WTC11 (cell line): ENCODE results near the gene HOMER2. TPM values are rescaled to one million over a fixed set of nuclear protein-coding genes. Genes with fewer than 3 reads are reported as not detected.

Experiments used
- ATAC-seq: fragments of 200-7000 bp; cut with Tn5 transposase; 2 replicates; pipeline ENCODE4 v1.10.0; 2021; ENCODE audit warnings: mild to moderate bottlenecking, moderate library complexity
- CTCF ChIA-PET: fragments of 300-600 bp; sonication (Branson Sonifier 250); formaldehyde crosslinking; loops from one replicate; lab custom pipeline; 2021; ENCODE audit warnings: antibody characterized with exemption; lab: Charles Lee
- POLR2A ChIA-PET: fragments of 350-600 bp; sonication (Branson Sonifier 250); formaldehyde crosslinking; loops from one replicate; lab custom pipeline; 2021; ENCODE audit warnings: antibody characterized with exemption; lab: Charles Lee
- DNase-seq: peaks from one replicate; pipeline ENCODE4 v3.0.0; 2021; ENCODE audit warnings: low spot score
- H3K27ac Mint-ChIP-seq: 2 replicates; pipeline ENCODE4 v1.8.0; 2021; ENCODE audit warnings: mixed read lengths
- H3K27me3 Mint-ChIP-seq: 2 replicates; pipeline ENCODE4 v1.8.0; 2021; ENCODE audit warnings: low read depth, mild to moderate bottlenecking, moderate library complexity, mixed read lengths
- H3K36me3 Mint-ChIP-seq: 2 replicates; pipeline ENCODE4 v1.8.0; 2021; ENCODE audit warnings: mixed read lengths
- H3K4me1 Mint-ChIP-seq: 2 replicates; pipeline ENCODE4 v1.8.0; 2022; ENCODE audit warnings: mixed read lengths
- H3K4me3 Mint-ChIP-seq: 2 replicates; pipeline ENCODE4 v1.8.0; 2021; ENCODE audit warnings: mild to moderate bottlenecking, moderate library complexity, mixed read lengths
- H3K9me3 Mint-ChIP-seq: 2 replicates; pipeline ENCODE4 v1.8.0; 2021; ENCODE audit warnings: mixed read lengths
- CREB1 ChIP-seq: sonication (generic); formaldehyde crosslinking; IDR thresholded peaks from 2 replicates; pipeline ENCODE4 v1.8.0; 2023; ENCODE audit warnings: mild to moderate bottlenecking, missing genetic modification reagents
- CREM ChIP-seq: sonication (generic); formaldehyde crosslinking; IDR thresholded peaks from 2 replicates; pipeline ENCODE4 v1.8.1; 2022; ENCODE audit warnings: mild to moderate bottlenecking, missing genetic modification reagents, moderate library complexity
- ESRRA ChIP-seq: sonication (generic); formaldehyde crosslinking; IDR thresholded peaks from 2 replicates; pipeline ENCODE4 v1.8.1; 2022; ENCODE audit warnings: mild to moderate bottlenecking, missing genetic modification reagents, borderline replicate concordance
- FOXP1 ChIP-seq: sonication (generic); formaldehyde crosslinking; IDR thresholded peaks from 2 replicates; pipeline ENCODE4 v1.8.0; 2022; ENCODE audit warnings: missing genetic modification reagents, mild to moderate bottlenecking, moderate library complexity, borderline replicate concordance
- JAZF1 ChIP-seq: fragments of 250-450 bp; sonication (Bioruptor Pico); IDR thresholded peaks from 2 replicates; pipeline ENCODE4 v1.9.0; 2021; ENCODE audit warnings: moderate library complexity, mild to moderate bottlenecking, inconsistent platforms
- JUN ChIP-seq: sonication (generic); formaldehyde crosslinking; IDR thresholded peaks from 2 replicates; pipeline ENCODE4 v1.8.0; 2023; ENCODE audit warnings: mild to moderate bottlenecking, missing genetic modification reagents
- MXD4 ChIP-seq: fragments of 250-450 bp; sonication (Bioruptor Pico); IDR thresholded peaks from 2 replicates; pipeline ENCODE4 v1.8.0; 2021; ENCODE audit warnings: mild to moderate bottlenecking, moderate library complexity, borderline replicate concordance
- MYBL2 ChIP-seq: sonication (generic); formaldehyde crosslinking; IDR thresholded peaks from 2 replicates; pipeline ENCODE4 v1.8.1; 2023; ENCODE audit warnings: mild to moderate bottlenecking, moderate library complexity, missing genetic modification reagents
- NFYB ChIP-seq: sonication (generic); formaldehyde crosslinking; conservative IDR thresholded peaks from 2 replicates; pipeline ENCODE4 v1.8.0; 2022; ENCODE audit warnings: low read depth, missing genetic modification reagents
- NR2C2 ChIP-seq: sonication (generic); formaldehyde crosslinking; IDR thresholded peaks from 2 replicates; pipeline ENCODE4 v1.8.0; 2022; ENCODE audit warnings: mild to moderate bottlenecking, missing genetic modification reagents
- OVOL2 ChIP-seq: fragments of 250-450 bp; sonication (Bioruptor Pico); IDR thresholded peaks from 2 replicates; pipeline ENCODE4 v1.9.0; 2021; ENCODE audit warnings: mild to moderate bottlenecking, borderline replicate concordance
- PRRX2 ChIP-seq: fragments of 250-450 bp; sonication (Bioruptor Pico); IDR thresholded peaks from 2 replicates; pipeline ENCODE4 v1.8.0; 2021; ENCODE audit warnings: mild to moderate bottlenecking
- RELA ChIP-seq: sonication (generic); formaldehyde crosslinking; IDR thresholded peaks from 2 replicates; pipeline ENCODE4 v1.8.1; 2022; ENCODE audit warnings: missing genetic modification reagents, mild to moderate bottlenecking, borderline replicate concordance
- SOX15 ChIP-seq: fragments of 250-450 bp; sonication (Bioruptor Pico); IDR thresholded peaks from 2 replicates; pipeline ENCODE4 v1.9.0; 2021; ENCODE audit warnings: mild to moderate bottlenecking
- TEAD4 ChIP-seq: sonication (generic); formaldehyde crosslinking; IDR thresholded peaks from 2 replicates; pipeline ENCODE4 v1.8.0; 2022; ENCODE audit warnings: mild to moderate bottlenecking, missing genetic modification reagents
- ZBTB21 ChIP-seq: sonication (generic); formaldehyde crosslinking; IDR thresholded peaks from 2 replicates; pipeline ENCODE4 v1.8.1; 2023; ENCODE audit warnings: mild to moderate bottlenecking, missing genetic modification reagents, borderline replicate concordance
- ZNF219 ChIP-seq: sonication (generic); formaldehyde crosslinking; IDR thresholded peaks from 2 replicates; pipeline ENCODE4 v1.8.0; 2023; ENCODE audit warnings: missing genetic modification reagents, mild to moderate bottlenecking, borderline replicate concordance
- ZNF317 ChIP-seq: sonication (generic); formaldehyde crosslinking; IDR thresholded peaks from 2 replicates; pipeline ENCODE4 v1.8.1; 2023; ENCODE audit warnings: low read depth, mild to moderate bottlenecking, moderate library complexity, missing genetic modification reagents, borderline replicate concordance
- ZNF423 ChIP-seq: fragments of 250-450 bp; sonication (Bioruptor Pico); IDR thresholded peaks from 2 replicates; pipeline ENCODE4 v2.1.2; 2022; ENCODE audit warnings: mild to moderate bottlenecking, moderate library complexity
- ZNF671 ChIP-seq: fragments of 250-450 bp; sonication (Bioruptor Pico); IDR thresholded peaks from 2 replicates; pipeline ENCODE4 v1.8.0; 2021; ENCODE audit warnings: mild to moderate bottlenecking
- total RNA-seq: library from RNA; stranded (reverse); gene quantifications from 3 replicates; pipeline ENCODE4 v1.2.3, GENCODE V29; 2021
- TF ChIP-seq, protein P1 (sequence below): sonication (generic); formaldehyde crosslinking; IDR thresholded peaks from 2 replicates; pipeline ENCODE4 v1.8.1; 2022; ENCODE audit warnings: missing genetic modification reagents, borderline replicate concordance
- TF ChIP-seq, protein P2 (sequence below): sonication (generic); formaldehyde crosslinking; IDR thresholded peaks from 2 replicates; pipeline ENCODE4 v1.8.1; 2022; ENCODE audit warnings: mild to moderate bottlenecking, missing genetic modification reagents, moderate library complexity, borderline replicate concordance
- TF ChIP-seq, protein P3 (sequence below): sonication (generic); formaldehyde crosslinking; IDR thresholded peaks from 2 replicates; pipeline ENCODE4 v1.8.0; 2023; ENCODE audit warnings: mild to moderate bottlenecking, missing genetic modification reagents
- TF ChIP-seq, protein P4 (sequence below): fragments of 250-450 bp; sonication (Bioruptor Pico); IDR thresholded peaks from 2 replicates; pipeline ENCODE4 v2.1.2; 2022; ENCODE audit warnings: mild to moderate bottlenecking, moderate library complexity
- TF ChIP-seq, protein P5 (sequence below): sonication (generic); formaldehyde crosslinking; conservative IDR thresholded peaks from 2 replicates; pipeline ENCODE4 v1.8.1; 2022; ENCODE audit warnings: mild to moderate bottlenecking, missing genetic modification reagents
- TF ChIP-seq, protein P6 (sequence below): fragments of 250-450 bp; sonication (Bioruptor Pico); conservative IDR thresholded peaks from 2 replicates; pipeline ENCODE4 v1.9.0; 2021; ENCODE audit warnings: mild to moderate bottlenecking
- TF ChIP-seq, protein P7 (sequence below): sonication (generic); formaldehyde crosslinking; IDR thresholded peaks from 2 replicates; pipeline ENCODE4 v1.8.0; 2023; ENCODE audit warnings: missing genetic modification reagents

HOMER2 gene
- total RNA-seq, 1 experiment from 2014 or later, result 17.4 TPM

DNA sequence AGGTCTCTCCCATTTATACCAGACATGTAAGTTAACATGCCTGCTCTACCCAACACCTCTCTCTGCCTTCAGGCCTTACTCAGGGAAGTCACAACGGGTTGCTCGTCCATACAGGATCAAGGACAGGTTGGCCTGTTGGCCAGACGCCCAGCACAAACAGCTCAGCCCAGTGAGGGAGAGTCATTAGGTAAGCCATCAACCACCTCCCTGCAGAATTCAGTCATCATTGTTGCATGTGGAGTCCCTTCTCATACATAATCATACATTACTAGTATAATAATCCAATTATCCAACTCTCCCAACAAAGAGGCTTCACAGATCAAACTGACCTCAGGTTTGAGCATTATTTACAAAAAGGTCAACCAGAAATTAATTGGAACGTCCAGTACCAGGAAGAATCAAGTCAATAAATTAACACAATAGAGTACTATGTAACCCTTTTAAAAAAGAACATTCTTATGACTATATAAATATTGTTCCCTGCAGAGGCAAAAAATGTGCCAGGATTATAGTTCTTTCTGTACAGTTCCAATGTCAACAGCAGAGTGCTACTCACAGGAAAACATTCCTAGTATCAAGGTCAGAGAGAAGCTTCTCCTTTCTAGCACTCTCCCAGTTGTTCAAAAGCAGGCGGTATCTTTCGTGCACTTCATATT lies 33.2 kb downstream of the HOMER2 start (continued):
- TF ChIP-seq, protein P1, sequence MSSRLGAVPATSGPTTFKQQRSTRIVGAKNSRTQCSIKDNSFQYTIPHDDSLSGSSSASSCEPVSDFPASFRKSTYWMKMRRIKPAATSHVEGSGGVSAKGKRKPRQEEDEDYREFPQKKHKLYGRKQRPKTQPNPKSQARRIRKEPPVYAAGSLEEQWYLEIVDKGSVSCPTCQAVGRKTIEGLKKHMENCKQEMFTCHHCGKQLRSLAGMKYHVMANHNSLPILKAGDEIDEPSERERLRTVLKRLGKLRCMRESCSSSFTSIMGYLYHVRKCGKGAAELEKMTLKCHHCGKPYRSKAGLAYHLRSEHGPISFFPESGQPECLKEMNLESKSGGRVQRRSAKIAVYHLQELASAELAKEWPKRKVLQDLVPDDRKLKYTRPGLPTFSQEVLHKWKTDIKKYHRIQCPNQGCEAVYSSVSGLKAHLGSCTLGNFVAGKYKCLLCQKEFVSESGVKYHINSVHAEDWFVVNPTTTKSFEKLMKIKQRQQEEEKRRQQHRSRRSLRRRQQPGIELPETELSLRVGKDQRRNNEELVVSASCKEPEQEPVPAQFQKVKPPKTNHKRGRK (CRISPR knock-in tag), result no peak
- no peak for TF ChIP-seq RELA (CRISPR knock-in tag)
- TF ChIP-seq ZNF219 (CRISPR knock-in tag), result no peak
- no peak for TF ChIP-seq ZBTB21 (CRISPR knock-in tag)
- no peak for TF ChIP-seq CREM (CRISPR knock-in tag)
- no peak for TF ChIP-seq ESRRA (CRISPR knock-in tag)
- no peak for TF ChIP-seq PRRX2
- no peak for TF ChIP-seq JUN (CRISPR knock-in tag)
- no peak for TF ChIP-seq MXD4
- no peak for TF ChIP-seq ZNF671 (CRISPR knock-in tag)

DNA sequence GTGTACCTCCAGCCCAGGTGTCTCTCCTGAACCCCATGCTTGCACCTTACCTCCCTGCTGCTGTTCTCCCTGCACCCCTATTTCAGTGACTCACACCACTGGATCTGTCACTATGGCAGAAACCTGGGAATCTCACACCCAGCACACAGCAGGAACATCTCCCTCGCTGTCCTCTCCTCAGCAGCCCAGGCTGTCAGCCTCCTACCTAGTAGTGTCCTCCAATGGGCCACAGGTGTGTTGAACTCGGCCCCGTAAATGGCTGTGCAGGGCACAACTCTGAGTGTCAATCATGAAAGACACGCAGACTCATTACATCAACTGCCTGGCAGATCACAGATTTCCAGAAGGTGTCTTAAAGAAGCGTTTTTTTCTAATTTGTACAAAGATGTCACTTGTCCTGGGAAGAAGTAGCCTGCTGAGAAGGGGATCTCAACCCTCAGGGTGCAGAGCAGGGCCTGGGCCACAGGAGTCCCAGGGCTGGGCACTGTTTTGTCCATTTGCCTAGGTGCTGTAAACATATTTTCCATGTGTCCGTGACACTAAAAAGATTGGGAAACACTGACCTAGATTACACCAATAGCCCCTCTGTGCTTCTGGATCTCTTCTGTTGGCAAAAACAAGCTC lies 33.8 kb downstream of the HOMER2 start:
- ChIA-PET CTCF (no interaction called here), POLR2A (no interaction called here)
- H3K27me3 Mint-ChIP-seq, result no peaks in the 10 kb centered on the region; the same call in 1 of the 2 replicates
- DNase-seq (no peak), ATAC-seq (no peak)
- H3K4me1 Mint-ChIP-seq, result no peaks in the 10 kb centered on the region
- H3K9me3 Mint-ChIP-seq, result no peaks in the 10 kb centered on the region
- TF ChIP-seq, protein P2, sequence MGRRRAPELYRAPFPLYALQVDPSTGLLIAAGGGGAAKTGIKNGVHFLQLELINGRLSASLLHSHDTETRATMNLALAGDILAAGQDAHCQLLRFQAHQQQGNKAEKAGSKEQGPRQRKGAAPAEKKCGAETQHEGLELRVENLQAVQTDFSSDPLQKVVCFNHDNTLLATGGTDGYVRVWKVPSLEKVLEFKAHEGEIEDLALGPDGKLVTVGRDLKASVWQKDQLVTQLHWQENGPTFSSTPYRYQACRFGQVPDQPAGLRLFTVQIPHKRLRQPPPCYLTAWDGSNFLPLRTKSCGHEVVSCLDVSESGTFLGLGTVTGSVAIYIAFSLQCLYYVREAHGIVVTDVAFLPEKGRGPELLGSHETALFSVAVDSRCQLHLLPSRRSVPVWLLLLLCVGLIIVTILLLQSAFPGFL (CRISPR knock-in tag), result no peak
- no peak for TF ChIP-seq FOXP1 (CRISPR knock-in tag)
- TF ChIP-seq, protein P3, sequence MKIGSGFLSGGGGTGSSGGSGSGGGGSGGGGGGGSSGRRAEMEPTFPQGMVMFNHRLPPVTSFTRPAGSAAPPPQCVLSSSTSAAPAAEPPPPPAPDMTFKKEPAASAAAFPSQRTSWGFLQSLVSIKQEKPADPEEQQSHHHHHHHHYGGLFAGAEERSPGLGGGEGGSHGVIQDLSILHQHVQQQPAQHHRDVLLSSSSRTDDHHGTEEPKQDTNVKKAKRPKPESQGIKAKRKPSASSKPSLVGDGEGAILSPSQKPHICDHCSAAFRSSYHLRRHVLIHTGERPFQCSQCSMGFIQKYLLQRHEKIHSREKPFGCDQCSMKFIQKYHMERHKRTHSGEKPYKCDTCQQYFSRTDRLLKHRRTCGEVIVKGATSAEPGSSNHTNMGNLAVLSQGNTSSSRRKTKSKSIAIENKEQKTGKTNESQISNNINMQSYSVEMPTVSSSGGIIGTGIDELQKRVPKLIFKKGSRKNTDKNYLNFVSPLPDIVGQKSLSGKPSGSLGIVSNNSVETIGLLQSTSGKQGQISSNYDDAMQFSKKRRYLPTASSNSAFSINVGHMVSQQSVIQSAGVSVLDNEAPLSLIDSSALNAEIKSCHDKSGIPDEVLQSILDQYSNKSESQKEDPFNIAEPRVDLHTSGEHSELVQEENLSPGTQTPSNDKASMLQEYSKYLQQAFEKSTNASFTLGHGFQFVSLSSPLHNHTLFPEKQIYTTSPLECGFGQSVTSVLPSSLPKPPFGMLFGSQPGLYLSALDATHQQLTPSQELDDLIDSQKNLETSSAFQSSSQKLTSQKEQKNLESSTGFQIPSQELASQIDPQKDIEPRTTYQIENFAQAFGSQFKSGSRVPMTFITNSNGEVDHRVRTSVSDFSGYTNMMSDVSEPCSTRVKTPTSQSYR (CRISPR knock-in tag), result no peak
- TF ChIP-seq, protein P4, sequence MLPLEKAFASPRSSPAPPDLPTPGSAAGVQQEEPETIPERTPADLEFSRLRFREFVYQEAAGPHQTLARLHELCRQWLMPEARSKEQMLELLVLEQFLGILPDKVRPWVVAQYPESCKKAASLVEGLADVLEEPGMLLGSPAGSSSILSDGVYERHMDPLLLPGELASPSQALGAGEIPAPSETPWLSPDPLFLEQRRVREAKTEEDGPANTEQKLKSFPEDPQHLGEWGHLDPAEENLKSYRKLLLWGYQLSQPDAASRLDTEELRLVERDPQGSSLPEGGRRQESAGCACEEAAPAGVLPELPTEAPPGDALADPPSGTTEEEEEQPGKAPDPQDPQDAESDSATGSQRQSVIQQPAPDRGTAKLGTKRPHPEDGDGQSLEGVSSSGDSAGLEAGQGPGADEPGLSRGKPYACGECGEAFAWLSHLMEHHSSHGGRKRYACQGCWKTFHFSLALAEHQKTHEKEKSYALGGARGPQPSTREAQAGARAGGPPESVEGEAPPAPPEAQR (CRISPR knock-in tag), result no peak
- TF ChIP-seq OVOL2 (CRISPR knock-in tag), result no peak
- TF ChIP-seq ZBTB21 (CRISPR knock-in tag), result no peak
- TF ChIP-seq NR2C2 (CRISPR knock-in tag), result no peak
- TF ChIP-seq JAZF1 (CRISPR knock-in tag), result no peak
- TF ChIP-seq NFYB, result no peak
- TF ChIP-seq, protein P5, sequence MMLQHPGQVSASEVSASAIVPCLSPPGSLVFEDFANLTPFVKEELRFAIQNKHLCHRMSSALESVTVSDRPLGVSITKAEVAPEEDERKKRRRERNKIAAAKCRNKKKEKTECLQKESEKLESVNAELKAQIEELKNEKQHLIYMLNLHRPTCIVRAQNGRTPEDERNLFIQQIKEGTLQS (CRISPR knock-in tag), result no peak
- TF ChIP-seq CREB1 (CRISPR knock-in tag), result no peak
- TF ChIP-seq, protein P6, sequence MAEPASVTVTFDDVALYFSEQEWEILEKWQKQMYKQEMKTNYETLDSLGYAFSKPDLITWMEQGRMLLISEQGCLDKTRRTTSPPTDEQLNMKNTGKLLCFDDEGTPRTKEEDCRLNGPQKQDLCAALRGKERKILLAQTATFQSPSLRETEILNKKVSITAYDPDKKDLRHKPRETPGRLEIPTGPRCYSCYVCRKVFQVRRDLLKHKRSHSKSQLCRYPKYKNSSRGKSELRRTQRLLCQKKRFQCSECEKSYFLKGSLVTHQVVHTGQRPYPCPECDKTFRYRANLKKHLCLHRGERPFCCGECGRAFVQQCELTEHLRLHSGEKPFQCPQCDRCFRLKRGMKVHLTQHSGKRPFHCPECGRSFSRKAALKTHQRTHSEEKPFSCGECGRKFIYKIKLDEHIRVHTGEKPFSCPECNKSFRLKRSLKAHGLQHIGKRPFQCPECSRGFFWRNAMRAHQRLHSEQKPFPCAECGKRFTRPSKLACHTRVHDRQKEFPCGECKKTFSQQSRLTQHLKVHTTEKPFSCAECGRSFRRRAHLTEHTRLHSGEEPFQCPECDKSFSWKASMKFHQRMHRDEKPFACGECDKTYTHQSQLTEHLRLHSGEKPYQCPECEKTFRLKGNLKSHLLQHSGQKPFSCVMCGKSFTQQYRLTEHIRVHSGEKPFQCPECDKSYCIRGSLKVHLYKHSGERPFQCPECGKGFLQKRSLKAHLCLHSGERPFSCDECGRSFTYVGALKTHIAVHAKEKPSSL (CRISPR knock-in tag), result no peak
- no peak for TF ChIP-seq ZNF317 (CRISPR knock-in tag)
- no peak for TF ChIP-seq JUN (CRISPR knock-in tag)
- no peak for TF ChIP-seq SOX15 (CRISPR knock-in tag)
- no peak for TF ChIP-seq MYBL2 (CRISPR knock-in tag)
- no peak for TF ChIP-seq ZNF423 (CRISPR knock-in tag)
- no peak for TF ChIP-seq TEAD4 (CRISPR knock-in tag)
- TF ChIP-seq, protein P7, sequence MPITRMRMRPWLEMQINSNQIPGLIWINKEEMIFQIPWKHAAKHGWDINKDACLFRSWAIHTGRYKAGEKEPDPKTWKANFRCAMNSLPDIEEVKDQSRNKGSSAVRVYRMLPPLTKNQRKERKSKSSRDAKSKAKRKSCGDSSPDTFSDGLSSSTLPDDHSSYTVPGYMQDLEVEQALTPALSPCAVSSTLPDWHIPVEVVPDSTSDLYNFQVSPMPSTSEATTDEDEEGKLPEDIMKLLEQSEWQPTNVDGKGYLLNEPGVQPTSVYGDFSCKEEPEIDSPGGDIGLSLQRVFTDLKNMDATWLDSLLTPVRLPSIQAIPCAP (CRISPR knock-in tag), result no peak
- no peaks in the 10 kb centered on the region for H3K36me3 Mint-ChIP-seq
- no peak overlapping the region for H3K4me3 Mint-ChIP-seq
- H3K27ac Mint-ChIP-seq, result no peak overlapping the region
